GM13976 (cell line): Measurements from ENCODE around the gene UNC5B.

Experiments used
- DNase-seq: peaks from one replicate; pipeline ENCODE4 v3.0.0; 2012; ENCODE audit warnings: low spot score
- in situ Hi-C: fragments of 300-500 bp; cut with MboI; formaldehyde crosslinking; loops from one replicate; pipeline ENCODE4 v1.12.0; 2022; ENCODE audit warnings: low sequenced_read_pairs, mixed read lengths, inconsistent platforms; ENCODE audit not compliant: unreplicated experiment
- TF ChIP-seq, protein P1 (sequence below): IDR thresholded peaks from 2 replicates; pipeline ENCODE4 v1.5.1; 2012; ENCODE audit warnings: borderline replicate concordance, mild to moderate bottlenecking; ENCODE audit not compliant: insufficient read depth; ENCODE audit errors: extremely low read depth, missing control alignments, control extremely low read depth

UNC5B gene

DNA sequence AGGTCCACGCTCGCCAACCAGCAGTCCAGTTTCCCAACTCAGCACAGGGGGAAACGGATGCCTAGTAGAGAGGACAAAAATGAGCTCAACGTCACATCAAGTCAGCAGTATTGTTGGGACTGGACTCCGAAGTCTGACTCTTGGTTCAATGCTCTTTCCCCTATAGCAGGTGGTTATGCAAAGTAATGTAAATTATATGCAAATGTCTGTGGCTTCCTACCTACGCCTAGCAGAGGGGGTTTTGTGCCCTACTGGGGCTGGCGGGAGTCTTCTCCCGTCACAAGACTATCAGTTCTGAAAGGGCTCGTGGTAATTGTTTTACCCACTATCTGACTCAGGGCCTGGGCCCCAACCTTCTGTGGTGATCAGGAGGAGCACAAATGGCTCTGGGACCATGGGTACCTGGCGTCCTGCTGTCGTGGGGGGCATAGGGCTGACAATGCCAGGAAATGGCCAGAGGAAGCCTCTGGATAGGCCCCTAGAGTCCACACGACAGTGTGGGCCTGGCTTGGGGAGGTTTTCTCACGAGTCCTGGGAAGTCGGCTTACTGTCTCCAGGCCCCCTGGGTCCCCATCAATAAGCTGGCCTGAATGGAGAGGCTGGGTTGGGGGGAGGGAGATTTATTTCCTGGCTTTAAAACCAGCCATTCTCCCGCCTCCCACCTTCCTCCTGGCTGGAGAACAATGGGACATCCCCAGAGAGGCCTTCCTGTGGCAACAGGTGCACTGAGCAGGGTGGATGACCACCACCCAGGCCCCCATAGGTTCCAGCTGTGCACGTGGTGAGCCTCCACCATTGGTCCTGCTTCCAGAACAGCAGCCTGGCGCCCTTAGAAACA is 41.8 kb downstream of the UNC5B start:
- no peak for DNase-seq
- in situ Hi-C loops: no loop called here
- TF ChIP-seq, protein P1, sequence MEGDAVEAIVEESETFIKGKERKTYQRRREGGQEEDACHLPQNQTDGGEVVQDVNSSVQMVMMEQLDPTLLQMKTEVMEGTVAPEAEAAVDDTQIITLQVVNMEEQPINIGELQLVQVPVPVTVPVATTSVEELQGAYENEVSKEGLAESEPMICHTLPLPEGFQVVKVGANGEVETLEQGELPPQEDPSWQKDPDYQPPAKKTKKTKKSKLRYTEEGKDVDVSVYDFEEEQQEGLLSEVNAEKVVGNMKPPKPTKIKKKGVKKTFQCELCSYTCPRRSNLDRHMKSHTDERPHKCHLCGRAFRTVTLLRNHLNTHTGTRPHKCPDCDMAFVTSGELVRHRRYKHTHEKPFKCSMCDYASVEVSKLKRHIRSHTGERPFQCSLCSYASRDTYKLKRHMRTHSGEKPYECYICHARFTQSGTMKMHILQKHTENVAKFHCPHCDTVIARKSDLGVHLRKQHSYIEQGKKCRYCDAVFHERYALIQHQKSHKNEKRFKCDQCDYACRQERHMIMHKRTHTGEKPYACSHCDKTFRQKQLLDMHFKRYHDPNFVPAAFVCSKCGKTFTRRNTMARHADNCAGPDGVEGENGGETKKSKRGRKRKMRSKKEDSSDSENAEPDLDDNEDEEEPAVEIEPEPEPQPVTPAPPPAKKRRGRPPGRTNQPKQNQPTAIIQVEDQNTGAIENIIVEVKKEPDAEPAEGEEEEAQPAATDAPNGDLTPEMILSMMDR: no peak

DNA sequence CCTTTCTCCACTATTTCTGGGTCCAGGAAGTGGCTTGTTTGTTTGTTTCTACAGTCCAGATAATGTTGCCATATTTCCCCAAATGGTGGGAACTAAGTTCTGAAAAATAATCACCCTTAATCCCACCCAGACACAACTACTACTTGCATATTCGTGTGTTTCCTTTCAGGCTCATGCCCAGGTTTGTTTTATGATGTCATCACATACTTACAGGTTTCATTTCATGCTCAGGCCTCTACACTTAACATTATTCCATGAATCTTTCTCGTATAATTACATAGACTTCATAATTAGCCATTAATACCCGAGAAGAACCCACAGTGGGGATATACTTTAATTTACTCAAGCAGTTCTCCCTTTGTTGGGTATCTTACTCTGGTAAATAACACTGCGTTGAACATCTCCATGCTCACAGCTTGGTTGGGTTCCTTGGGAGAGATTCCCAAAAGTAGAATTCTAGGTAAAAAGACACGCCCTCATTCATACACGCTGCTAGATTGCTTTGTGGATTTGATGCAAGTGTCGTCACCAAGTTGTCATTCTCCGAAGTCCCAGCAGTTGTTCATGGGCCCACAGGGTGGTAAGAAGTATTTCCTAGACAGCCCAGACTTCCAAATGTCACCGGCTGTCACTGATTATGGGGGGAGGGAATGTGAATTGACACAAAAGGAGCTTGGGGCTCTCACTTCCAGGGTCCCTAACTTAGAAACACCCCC is 42.6 kb downstream of the UNC5B start:
- TF ChIP-seq, protein P1: no peak
- DNase-seq: no peak
- in situ Hi-C loops: no loop called here

DNA sequence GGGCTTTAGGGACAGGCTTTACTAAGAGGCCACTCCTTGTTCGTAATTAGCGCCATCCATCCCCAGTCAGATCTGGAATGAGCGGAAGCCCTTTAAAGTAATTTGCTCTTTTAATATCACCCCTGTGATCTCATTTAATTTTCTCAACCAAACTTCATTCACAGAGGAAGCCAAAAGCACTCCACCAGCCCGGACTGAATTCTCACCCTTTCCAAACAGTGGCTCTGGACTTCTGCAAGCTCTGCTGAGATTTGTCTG is 43.1 kb downstream of the UNC5B start:
- no peak for DNase-seq
- TF ChIP-seq, protein P1: no peak
- in situ Hi-C loops: no loop called here

DNA sequence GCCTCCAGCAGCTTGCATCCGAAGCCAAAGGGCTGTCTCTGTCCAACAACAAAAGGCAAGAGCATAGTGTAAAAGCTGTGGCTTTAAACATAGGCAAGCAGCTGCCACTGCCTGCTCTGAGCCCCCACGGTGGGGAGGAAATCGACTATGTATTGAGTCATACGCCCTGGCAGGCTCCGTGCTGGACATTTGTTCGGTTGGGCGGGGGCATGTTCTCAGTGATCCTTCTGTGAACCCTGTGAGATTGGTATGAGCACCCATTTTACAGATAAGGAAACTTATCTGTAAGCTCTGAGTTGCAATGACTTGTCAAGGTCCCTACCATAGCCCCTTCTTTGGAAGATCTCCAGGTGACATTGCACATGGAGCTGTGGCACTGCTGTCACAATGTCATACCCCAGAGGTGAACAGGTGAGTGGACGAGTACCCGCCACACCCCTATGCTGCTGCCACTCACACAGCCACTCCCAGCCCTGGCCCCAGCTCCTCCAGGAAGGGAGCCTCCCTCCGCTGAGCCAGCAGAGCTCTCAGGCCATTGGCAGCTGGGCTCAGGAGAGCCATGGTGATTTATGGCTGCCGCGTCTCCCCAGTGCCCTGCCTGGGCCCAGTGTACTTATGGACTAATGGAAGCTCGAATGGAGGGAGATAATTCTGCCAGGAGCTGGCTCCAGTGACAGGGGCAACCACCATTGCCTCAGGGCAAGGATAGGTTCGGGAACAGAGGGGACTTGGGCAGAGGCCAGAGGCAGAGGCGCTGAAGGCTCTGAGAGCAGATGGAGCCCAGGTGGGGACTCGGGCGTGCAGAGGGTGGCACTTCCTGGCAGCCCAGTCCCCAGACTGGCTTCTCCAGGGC is 43.7 kb downstream of the UNC5B start:
- TF ChIP-seq, protein P1: no peak
- no peak for DNase-seq
- in situ Hi-C loops: no loop called here

DNA sequence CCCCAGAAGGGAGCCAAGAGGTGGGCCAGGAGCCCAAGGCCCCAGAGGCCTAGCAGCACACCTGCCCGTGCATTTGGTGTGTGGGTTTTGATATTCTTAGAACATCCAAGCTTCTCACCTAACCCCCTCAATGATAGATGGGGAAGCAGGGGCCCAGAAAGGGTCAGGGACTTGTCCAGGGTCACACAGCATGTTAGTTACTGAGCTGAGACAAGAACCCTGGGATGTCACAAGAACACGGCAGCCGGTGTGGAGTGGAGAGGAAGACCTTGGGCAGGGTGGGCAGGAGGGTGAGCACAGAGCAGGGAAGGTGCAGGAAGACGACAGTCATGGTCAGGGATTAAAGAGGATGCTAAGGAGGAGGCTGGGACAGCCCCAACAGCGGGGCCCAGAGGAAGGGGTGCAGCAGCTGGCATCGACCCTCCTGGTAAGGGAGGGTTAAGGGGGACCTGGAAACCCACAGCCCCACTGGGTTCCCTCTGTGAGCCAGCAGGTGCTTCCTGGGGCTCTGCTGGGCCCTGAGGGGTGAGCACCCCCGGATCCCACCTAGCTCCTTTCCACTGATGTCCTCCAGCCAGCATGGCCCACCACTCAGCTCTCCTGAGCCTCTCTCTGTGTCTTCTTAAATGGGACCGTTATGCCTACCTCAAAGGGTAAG is 44.4 kb downstream of the UNC5B start:
- TF ChIP-seq, protein P1: no peak
- no peak for DNase-seq
- in situ Hi-C loops: no loop called here
